HL-60 (cell line): ENCODE data around the gene PTGR3.

Experiments
- POLR2AphosphoS5 ChIP-seq: IDR thresholded peaks from 2 replicates; pipeline ENCODE4 v1.6.1; 2012; ENCODE audit warnings: low read depth
- TF ChIP-seq, protein P1 (sequence below): IDR thresholded peaks from one replicate; pipeline ENCODE4 v1.5.1; 2011; ENCODE audit warnings: low read length, control low read depth, inconsistent platforms; ENCODE audit not compliant: insufficient read depth

DNA sequence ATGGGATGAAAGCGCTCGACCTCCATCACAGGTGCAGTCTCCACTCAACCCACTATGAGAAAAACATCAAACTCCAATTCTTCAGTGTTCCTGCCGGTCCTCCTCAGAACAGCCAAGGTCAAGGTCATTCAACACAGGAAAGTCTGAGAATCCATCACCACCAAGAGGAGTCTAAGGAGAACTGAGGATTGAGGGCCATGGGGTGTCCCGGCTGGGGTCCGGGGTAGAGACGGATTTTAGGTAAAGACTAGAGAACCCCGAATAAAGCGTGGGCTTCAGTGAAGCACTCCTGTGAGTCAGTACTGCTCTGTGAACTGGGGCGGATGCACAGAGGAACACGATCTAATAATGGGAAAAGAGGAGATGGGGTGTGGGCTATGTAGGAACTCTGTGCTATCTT lies 41.8 kb downstream of the PTGR3 start:
- TF ChIP-seq, protein P1, sequence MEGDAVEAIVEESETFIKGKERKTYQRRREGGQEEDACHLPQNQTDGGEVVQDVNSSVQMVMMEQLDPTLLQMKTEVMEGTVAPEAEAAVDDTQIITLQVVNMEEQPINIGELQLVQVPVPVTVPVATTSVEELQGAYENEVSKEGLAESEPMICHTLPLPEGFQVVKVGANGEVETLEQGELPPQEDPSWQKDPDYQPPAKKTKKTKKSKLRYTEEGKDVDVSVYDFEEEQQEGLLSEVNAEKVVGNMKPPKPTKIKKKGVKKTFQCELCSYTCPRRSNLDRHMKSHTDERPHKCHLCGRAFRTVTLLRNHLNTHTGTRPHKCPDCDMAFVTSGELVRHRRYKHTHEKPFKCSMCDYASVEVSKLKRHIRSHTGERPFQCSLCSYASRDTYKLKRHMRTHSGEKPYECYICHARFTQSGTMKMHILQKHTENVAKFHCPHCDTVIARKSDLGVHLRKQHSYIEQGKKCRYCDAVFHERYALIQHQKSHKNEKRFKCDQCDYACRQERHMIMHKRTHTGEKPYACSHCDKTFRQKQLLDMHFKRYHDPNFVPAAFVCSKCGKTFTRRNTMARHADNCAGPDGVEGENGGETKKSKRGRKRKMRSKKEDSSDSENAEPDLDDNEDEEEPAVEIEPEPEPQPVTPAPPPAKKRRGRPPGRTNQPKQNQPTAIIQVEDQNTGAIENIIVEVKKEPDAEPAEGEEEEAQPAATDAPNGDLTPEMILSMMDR, result no peak
- TF ChIP-seq POLR2AphosphoS5, result no peak
